VCaP (cell line): ENCODE results near the gene RBMS3.
"Not testable (repeated sequence)": the region's sequence is repeated elsewhere in the genome, so short reads cannot be mapped to it uniquely, and the experiment has no call there.

Source experiments
- H3K27ac ChIP-seq: fragments of 450-650 bp; 2 replicates; pipeline ENCODE4 v1.5.1; 2017
- TF ChIP-seq, protein P1 (sequence below): fragments of 450-650 bp; conservative IDR thresholded peaks from 2 replicates; pipeline ENCODE4 v1.5.1; 2017; ENCODE audit warnings: mild to moderate bottlenecking, moderate library complexity

RBMS3 gene

DNA sequence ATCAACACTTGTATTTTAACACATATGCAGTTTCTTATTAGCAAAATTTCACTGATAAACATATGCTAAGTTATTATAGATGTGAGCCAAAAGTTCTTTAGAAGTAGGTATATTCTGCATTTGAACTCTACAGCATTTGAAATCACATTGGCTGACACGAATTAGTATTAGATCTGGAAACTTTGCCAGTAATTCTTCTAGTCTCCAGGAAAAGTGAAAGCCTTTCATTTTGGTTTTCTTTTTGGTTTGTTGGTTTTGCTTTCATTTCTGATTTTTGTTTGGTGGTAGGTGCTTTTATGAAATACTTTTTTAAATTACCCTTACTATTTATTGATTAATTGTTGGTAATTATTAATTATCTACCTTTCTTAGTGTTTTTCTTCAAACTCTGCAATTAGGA is 72.9 kb downstream of the RBMS3 start:
- TF ChIP-seq, protein P1, sequence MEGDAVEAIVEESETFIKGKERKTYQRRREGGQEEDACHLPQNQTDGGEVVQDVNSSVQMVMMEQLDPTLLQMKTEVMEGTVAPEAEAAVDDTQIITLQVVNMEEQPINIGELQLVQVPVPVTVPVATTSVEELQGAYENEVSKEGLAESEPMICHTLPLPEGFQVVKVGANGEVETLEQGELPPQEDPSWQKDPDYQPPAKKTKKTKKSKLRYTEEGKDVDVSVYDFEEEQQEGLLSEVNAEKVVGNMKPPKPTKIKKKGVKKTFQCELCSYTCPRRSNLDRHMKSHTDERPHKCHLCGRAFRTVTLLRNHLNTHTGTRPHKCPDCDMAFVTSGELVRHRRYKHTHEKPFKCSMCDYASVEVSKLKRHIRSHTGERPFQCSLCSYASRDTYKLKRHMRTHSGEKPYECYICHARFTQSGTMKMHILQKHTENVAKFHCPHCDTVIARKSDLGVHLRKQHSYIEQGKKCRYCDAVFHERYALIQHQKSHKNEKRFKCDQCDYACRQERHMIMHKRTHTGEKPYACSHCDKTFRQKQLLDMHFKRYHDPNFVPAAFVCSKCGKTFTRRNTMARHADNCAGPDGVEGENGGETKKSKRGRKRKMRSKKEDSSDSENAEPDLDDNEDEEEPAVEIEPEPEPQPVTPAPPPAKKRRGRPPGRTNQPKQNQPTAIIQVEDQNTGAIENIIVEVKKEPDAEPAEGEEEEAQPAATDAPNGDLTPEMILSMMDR = no peak
- H3K27ac ChIP-seq = no peak overlapping the region

DNA sequence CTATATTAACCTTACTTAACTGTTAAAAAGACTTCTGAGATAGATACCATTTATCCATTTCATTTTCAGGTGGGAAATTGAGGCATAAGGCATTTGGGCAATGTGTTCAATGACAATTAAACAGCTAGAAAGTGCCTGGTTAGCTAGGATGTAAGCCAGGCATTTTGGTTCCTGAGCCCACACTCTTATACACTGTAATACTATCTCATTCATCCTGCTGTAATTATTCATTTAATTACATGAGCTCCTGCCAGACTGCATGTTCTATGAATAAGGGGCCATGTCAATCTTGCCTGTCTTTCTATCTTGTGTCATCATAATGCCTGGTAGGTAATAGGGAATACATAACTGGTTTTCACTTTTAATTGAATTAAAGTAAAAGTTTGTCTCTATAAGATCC is 74.0 kb downstream of the RBMS3 start:
- TF ChIP-seq, protein P1 = no peak
- H3K27ac ChIP-seq = no peak overlapping the region

DNA sequence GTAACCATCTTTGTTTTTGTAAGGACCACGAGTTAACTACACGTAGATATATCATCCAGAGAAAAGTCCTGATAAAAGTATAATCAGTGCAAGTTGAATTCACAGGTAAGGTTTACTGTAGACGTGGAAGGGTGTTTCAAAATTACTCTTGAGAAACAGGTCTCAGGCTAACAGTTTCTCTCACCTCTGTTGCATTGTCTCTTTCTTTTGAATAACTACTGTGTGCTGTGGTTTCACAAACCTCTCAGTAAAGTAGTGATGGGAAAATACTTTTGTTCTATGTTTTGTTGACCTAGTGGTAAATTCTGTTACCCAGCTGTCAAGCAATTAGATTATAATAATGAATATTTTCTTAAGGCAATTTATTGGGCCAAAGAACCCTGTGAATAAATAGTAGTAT is 75.2 kb downstream of the RBMS3 start:
- no peak overlapping the region for H3K27ac ChIP-seq
- TF ChIP-seq, protein P1 = no peak

DNA sequence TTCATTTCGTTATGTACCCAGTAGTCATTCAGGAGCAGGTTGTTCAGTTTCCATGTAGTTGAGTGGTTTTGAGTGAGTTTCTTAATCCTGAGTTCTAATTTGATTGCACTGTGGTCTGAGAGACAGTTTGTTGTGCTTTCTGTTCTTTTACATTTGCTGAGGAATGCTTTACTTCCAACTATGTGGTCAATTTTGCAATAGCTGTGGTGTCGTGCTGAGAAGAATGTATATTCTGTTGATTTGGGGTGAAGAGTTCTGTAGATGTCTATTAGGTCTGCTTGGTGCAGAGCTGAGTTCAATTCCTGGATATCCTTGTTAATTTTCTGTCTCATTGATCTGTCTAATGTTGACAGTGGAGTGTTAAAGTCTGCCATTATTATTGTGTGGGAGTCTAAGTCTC is 79.4 kb downstream of the RBMS3 start:
- H3K27ac ChIP-seq = not testable (repeated sequence)

DNA sequence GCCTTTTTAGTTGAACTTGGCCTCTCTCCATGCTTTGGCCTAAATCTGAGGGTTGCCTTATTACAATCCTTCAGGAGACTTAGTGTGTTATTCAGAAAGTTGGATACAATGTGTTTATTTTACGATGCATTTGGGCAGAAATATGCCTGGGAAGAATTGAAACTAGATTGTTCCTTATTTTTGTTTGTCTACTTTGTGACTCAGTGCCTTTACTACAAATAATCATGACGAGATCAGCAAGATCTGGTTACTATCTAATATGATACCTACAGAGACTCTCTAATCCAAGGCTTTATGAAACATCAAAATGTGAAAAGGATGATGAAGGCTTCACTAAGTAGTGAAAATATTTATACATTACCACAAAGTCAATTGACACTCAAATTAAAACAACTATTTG is 82.2 kb downstream of the RBMS3 start:
- TF ChIP-seq, protein P1 = no peak
- no peak overlapping the region for H3K27ac ChIP-seq

DNA sequence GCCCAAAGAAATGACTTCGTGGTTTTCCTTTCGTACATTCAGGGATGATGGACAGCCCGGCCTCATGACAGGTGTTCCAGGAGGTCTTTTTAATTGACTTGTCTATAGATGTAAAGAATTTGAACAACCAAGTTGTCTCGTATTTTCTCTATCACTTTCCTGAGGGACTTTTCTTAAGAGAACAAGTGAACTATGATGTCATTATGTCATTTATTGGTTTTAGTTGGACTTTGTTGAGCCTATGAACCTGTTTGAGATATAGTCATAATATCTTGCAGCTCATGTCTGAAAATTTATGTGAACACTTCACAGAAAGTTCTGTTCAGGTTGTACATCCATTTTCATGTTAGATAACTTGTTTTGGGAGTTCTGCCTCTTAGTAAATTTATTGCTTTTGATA is 89.2 kb downstream of the RBMS3 start:
- TF ChIP-seq, protein P1 = no peak
- no peak overlapping the region for H3K27ac ChIP-seq

DNA sequence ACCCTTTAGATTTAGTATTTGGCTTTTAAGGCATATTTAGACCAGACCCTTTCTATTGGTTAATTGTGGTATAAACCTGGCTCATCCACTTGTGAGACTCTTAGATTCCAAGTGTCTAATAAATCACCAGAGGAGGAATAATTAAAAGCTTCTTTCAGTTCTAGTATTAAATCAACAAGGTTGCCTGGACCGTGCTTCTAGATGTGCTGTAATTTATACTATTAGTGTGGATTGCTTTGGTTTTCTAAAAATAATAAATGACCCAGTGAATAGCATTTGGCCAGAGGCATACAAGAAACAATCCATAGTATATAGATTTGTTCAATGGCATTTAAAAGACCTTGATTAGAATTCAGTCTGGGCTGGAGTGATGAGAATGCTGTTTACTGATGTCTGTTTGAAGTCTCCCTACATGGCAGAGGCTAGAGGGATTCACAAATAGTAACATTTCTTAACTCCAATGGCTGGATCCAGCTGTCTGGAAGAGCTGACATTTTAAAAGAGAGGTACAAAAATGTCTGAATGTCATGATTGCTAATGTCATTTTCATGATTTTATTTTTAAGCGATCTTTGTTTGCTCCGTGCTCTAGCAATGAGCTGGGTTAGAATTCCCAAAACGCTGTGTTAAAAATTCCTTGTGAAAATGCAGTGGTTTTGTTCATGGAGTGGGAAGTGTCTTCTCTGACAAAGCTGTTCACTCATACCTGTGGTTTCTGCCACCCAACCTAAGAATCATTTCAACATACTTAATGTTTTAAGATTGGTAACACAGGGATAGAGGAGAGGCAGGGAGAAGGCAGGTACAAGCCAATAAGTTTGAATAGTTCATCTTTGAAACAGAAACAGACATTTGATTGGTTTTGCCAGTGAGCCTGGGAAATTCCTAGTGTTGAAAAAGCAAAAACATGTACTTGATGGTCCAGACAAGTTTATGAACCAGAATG is 89.9 kb downstream of the RBMS3 start:
- no peak overlapping the region for H3K27ac ChIP-seq
- TF ChIP-seq, protein P1 = no peak

DNA sequence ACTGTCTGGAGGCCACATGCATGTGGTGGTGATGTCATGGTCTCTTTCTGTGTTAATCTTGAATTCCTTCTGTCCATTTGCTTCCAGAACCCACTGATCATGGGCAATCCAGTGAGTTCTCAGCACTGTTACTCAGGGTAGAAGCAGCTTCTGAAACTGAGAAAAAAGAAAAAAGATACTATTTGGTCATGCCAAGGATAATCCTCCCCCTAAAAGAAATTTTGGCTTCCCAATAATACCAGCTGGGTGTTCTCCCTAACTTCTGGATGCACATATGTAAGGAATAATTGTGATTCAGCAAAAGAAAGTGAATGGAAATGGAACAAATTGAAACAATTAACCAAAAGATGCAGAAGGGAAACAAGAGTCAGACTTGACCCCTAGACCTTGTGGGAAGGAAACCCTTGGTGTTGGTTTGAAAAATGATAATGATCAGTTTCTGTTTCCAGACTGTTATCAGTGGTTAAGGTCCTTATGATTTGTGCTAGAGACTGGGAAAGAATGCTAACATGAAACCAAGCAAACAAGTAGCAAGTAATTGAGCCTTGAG is 92.3 kb downstream of the RBMS3 start:
- TF ChIP-seq, protein P1 = no peak
- H3K27ac ChIP-seq = no peak overlapping the region
